Measurements from ENCODE around the gene HPSE2. TPM values are rescaled to one million over a fixed set of nuclear protein-coding genes. Genes with fewer than 3 reads are reported as not detected.

Gene HPSE2
- total RNA-seq, 1 experiment from 2014 or later: 0.05 TPM

DNA sequence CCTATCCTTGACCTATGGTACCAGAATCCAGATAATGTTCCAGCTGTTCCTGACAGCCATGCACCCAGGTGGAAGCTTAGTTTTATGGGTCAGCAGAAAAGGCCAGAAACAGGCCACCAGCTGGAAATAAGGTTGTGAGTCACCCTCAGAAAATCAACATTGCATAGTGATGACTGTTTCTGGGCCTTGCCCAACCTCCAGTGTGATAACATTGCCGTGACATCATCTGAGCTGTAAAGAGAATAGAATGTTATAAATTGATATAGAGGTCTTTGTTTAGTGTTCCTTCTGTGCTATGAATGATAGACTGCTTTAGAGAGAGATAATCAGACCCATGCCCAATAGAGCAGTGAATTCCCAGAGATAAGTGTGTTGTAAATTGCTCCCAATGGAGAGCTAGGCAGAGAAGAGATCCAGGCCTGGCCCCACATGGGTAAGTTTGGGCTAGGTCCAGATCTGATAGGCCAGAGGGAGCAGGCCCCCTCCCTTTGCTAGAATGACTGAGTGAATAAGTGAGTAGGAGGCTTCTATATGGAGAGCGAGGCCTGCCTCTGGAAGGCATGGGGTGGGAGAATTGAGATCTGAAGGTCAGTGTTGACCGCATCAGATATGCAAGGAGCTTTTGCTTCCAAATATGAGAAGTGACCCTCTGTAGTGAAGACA lies 774.7 kb downstream of the HPSE2 start:
- Histone ChIP-seq H3K4me2 (ENCODE audit: low read length) (peak overlapping the region; percentile 51), H3K36me3 (ENCODE audit: control insufficient read depth in 1 of 2, insufficient read depth in 2 of 2, low read length in 2 of 2) (no peaks in the 10 kb centered on the region), H3K9me2 (ENCODE audit: insufficient read depth) (no peaks in the 10 kb centered on the region), H3K4me1 (ENCODE audit: control insufficient read depth in 1 of 2, insufficient read depth in 2 of 2, low read length in 2 of 2) (peaks cover 11 to 14% of the 10 kb centered on the region in 2 experiments), H3K27me3 (ENCODE audit: insufficient read depth, low read length) (no peaks in the 10 kb centered on the region; the same call in 1 of the 2 replicates), H2AFZ (ENCODE audit: low read depth, low read length, poor library complexity, severe bottlenecking) (peak overlapping the region; percentile 33), H3K9me3 (ENCODE audit: control insufficient read depth in 1 of 2, insufficient read depth in 1 of 2, low read depth in 1 of 2, low read length in 2 of 2) (no peaks in the 10 kb centered on the region), H3K4me3 (replicated peaks in 1 of 2; ENCODE audit: low read depth in 1 of 2, low read length in 2 of 2) (no peak overlapping the region), H3K27ac (ENCODE audit: low read depth, low read length) (no peak overlapping the region), H3K79me2 (ENCODE audit: insufficient read depth, low read length) (no peaks in the 10 kb centered on the region), H3K9ac (ENCODE audit: low read length) (no peak overlapping the region), H4K20me1 (ENCODE audit: insufficient read depth) (no peaks in the 10 kb centered on the region)
- CTCF ChIA-PET: interaction anchor here (1.2 to 1.9 kb wide), 3 partner anchors 35 to 786 kb away, joined by 3 to 7 read pairs (median 3); no protein-coding TSS in a partner anchor
- DNase-seq (ENCODE audit: low read depth, low spot score): peak; percentile 75
- BruUV-seq (replicated peaks): no TSS peak
- intact Hi-C loops (cut with micrococcal nuclease): loop anchor here (10.0 kb wide), 1 partner anchor 914 kb away; no protein-coding TSS in a partner anchor
- POLR2A ChIA-PET: interaction anchor here (1.3 to 1.4 kb wide), 2 partner anchors 15 to 46 kb away, joined by 3 to 5 read pairs; partner anchors contain the start of gene PYROXD2
- RAD21 ChIA-PET (ENCODE audit: low non-redundant PET in 1 of 2, low total read pairs in 2 of 2, uncharacterized antibody in 2 of 2, unreplicated experiment in 2 of 2): interaction anchor here in 1 of 2 experiments (0.6 kb wide), 1 partner anchor 162 kb away, joined by 3 read pairs; no protein-coding TSS in a partner anchor
- ATAC-seq: peak; percentile 88
- TF ChIP-seq CBX3 (IDR thresholded peaks at IDR 0.05; ENCODE audit: low read depth): peak; percentile 69; the same call in 1 of the 2 replicates
- TF ChIP-seq, protein P1, sequence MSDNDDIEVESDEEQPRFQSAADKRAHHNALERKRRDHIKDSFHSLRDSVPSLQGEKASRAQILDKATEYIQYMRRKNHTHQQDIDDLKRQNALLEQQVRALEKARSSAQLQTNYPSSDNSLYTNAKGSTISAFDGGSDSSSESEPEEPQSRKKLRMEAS (IDR thresholded peaks at IDR 0.05): peak; percentile 43; the same call in 1 of the 2 replicates
- TF ChIP-seq POLR2AphosphoS5 (IDR thresholded peaks at IDR 0.05; ENCODE audit: low read depth, low read length): peak; percentile 64
- TF ChIP-seq RAD21 (IDR thresholded peaks at IDR 0.05; ENCODE audit: low read depth): no peak
- TF ChIP-seq CEBPB (IDR thresholded peaks at IDR 0.05; ENCODE audit: low read depth): peak; percentile 98
- TF ChIP-seq, protein P2, sequence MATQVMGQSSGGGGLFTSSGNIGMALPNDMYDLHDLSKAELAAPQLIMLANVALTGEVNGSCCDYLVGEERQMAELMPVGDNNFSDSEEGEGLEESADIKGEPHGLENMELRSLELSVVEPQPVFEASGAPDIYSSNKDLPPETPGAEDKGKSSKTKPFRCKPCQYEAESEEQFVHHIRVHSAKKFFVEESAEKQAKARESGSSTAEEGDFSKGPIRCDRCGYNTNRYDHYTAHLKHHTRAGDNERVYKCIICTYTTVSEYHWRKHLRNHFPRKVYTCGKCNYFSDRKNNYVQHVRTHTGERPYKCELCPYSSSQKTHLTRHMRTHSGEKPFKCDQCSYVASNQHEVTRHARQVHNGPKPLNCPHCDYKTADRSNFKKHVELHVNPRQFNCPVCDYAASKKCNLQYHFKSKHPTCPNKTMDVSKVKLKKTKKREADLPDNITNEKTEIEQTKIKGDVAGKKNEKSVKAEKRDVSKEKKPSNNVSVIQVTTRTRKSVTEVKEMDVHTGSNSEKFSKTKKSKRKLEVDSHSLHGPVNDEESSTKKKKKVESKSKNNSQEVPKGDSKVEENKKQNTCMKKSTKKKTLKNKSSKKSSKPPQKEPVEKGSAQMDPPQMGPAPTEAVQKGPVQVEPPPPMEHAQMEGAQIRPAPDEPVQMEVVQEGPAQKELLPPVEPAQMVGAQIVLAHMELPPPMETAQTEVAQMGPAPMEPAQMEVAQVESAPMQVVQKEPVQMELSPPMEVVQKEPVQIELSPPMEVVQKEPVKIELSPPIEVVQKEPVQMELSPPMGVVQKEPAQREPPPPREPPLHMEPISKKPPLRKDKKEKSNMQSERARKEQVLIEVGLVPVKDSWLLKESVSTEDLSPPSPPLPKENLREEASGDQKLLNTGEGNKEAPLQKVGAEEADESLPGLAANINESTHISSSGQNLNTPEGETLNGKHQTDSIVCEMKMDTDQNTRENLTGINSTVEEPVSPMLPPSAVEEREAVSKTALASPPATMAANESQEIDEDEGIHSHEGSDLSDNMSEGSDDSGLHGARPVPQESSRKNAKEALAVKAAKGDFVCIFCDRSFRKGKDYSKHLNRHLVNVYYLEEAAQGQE (IDR thresholded peaks at IDR 0.05; ENCODE audit: low read depth): no peak
- TF ChIP-seq JUND (IDR thresholded peaks at IDR 0.05): peak; percentile 100
- no peak for TF ChIP-seq TCF7L2 (IDR thresholded peaks at IDR 0.05; ENCODE audit: borderline replicate concordance, extremely low read depth, insufficient read depth, insufficient read length)
- TF ChIP-seq POLR2A (IDR thresholded peaks at IDR 0.05; ENCODE audit: borderline replicate concordance, extremely low read depth, insufficient read depth, insufficient read length): no peak
- peak; percentile 97 for TF ChIP-seq SIN3A (IDR thresholded peaks at IDR 0.05; ENCODE audit: low read depth)
- TF ChIP-seq YY1 (IDR thresholded peaks at IDR 0.05; ENCODE audit: extremely low read depth, insufficient replicate concordance, low read depth, low read length): peak; percentile 35
- no peak for TF ChIP-seq EZH2phosphoT487 (IDR thresholded peaks at IDR 0.05; ENCODE audit: borderline replicate concordance)
- TF ChIP-seq ELF1 (IDR thresholded peaks at IDR 0.05; ENCODE audit: borderline replicate concordance, low read depth): no peak
- TF ChIP-seq, protein P3, sequence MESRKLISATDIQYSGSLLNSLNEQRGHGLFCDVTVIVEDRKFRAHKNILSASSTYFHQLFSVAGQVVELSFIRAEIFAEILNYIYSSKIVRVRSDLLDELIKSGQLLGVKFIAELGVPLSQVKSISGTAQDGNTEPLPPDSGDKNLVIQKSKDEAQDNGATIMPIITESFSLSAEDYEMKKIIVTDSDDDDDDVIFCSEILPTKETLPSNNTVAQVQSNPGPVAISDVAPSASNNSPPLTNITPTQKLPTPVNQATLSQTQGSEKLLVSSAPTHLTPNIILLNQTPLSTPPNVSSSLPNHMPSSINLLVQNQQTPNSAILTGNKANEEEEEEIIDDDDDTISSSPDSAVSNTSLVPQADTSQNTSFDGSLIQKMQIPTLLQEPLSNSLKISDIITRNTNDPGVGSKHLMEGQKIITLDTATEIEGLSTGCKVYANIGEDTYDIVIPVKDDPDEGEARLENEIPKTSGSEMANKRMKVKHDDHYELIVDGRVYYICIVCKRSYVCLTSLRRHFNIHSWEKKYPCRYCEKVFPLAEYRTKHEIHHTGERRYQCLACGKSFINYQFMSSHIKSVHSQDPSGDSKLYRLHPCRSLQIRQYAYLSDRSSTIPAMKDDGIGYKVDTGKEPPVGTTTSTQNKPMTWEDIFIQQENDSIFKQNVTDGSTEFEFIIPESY (IDR thresholded peaks at IDR 0.05; ENCODE audit: extremely low read depth, insufficient replicate concordance, low read length): no peak
- TF ChIP-seq EZH2 (IDR thresholded peaks at IDR 0.05): no peak
- TF ChIP-seq, protein P4, sequence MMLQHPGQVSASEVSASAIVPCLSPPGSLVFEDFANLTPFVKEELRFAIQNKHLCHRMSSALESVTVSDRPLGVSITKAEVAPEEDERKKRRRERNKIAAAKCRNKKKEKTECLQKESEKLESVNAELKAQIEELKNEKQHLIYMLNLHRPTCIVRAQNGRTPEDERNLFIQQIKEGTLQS (IDR thresholded peaks at IDR 0.05): peak; percentile 93
- TF ChIP-seq, protein P5, sequence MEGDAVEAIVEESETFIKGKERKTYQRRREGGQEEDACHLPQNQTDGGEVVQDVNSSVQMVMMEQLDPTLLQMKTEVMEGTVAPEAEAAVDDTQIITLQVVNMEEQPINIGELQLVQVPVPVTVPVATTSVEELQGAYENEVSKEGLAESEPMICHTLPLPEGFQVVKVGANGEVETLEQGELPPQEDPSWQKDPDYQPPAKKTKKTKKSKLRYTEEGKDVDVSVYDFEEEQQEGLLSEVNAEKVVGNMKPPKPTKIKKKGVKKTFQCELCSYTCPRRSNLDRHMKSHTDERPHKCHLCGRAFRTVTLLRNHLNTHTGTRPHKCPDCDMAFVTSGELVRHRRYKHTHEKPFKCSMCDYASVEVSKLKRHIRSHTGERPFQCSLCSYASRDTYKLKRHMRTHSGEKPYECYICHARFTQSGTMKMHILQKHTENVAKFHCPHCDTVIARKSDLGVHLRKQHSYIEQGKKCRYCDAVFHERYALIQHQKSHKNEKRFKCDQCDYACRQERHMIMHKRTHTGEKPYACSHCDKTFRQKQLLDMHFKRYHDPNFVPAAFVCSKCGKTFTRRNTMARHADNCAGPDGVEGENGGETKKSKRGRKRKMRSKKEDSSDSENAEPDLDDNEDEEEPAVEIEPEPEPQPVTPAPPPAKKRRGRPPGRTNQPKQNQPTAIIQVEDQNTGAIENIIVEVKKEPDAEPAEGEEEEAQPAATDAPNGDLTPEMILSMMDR (IDR thresholded peaks at IDR 0.05 in 2 of 3, conservative IDR thresholded peaks at IDR 0.05 in 1 of 3; ENCODE audit: borderline replicate concordance in 1 of 3, insufficient read depth in 1 of 3, low read depth in 2 of 3, low read length in 2 of 3): no peak
- peak; percentile 74; the same call in 1 of the 2 replicates for TF ChIP-seq SRF (IDR thresholded peaks at IDR 0.05; ENCODE audit: low read depth)

Data from HCT116 (cell line).